Measurements from ENCODE around the gene PYCR2.

GRCh38 chr1:225874431-225874830 is 49.6 kb downstream of the PYCR2 start:
- TF ChIP-seq POLR2A (IDR thresholded peaks at IDR 0.05) (no peak), POLR2AphosphoS5 (IDR thresholded peaks at IDR 0.05) (no peak), EP300 (IDR thresholded peaks at IDR 0.05) (no peak)
- TF ChIP-seq, protein P1, sequence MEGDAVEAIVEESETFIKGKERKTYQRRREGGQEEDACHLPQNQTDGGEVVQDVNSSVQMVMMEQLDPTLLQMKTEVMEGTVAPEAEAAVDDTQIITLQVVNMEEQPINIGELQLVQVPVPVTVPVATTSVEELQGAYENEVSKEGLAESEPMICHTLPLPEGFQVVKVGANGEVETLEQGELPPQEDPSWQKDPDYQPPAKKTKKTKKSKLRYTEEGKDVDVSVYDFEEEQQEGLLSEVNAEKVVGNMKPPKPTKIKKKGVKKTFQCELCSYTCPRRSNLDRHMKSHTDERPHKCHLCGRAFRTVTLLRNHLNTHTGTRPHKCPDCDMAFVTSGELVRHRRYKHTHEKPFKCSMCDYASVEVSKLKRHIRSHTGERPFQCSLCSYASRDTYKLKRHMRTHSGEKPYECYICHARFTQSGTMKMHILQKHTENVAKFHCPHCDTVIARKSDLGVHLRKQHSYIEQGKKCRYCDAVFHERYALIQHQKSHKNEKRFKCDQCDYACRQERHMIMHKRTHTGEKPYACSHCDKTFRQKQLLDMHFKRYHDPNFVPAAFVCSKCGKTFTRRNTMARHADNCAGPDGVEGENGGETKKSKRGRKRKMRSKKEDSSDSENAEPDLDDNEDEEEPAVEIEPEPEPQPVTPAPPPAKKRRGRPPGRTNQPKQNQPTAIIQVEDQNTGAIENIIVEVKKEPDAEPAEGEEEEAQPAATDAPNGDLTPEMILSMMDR (IDR thresholded peaks at IDR 0.05): no peak

Measured in suprapubic skin (tissue), 4 donors.